H1 (cell line): ENCODE data around the gene AKAP4. TPM values are rescaled to one million over a fixed set of nuclear protein-coding genes. Genes with fewer than 3 reads are reported as not detected.

Experiments
- CTCF ChIA-PET: fragments of 300-600 bp; sonication (Branson Sonifier 250); formaldehyde crosslinking; loops from one replicate; lab custom pipeline; 2021; ENCODE audit not compliant: partially characterized antibody; lab: Charles Lee
- POLR2A ChIA-PET: fragments of 300-600 bp; sonication (Branson Sonifier 250); formaldehyde crosslinking; loops from one replicate; lab custom pipeline; 2021; ENCODE audit warnings: inconsistent platforms; ENCODE audit not compliant: partially characterized antibody; lab: Charles Lee
- DNase-seq, 2 experiments: peaks; one replicate each; pipeline versions ENCODE4 v3.0.0 to v3.0.0-alpha.2; 2010 to 2022; ENCODE audit warnings: low spot score in 2 of 2, low read depth in 1 of 2, mixed read lengths in 1 of 2
- FAIRE-seq: peaks from 2 replicates; lab custom pipeline; 2011; peaks lifted over from hg19 to GRCh38; lab: Jason Lieb, UNC
- H2AFZ ChIP-seq: 2 replicates; pipeline ENCODE4 v1.8.1; 2012; ENCODE audit warnings: low read length, inconsistent platforms
- H2AK5ac ChIP-seq: 2 replicates; pipeline ENCODE4 v1.6.1; 2013; ENCODE audit warnings: low read depth, low read length
- H2BK120ac ChIP-seq: replicated peaks from 2 replicates; pipeline ENCODE3; 2013; ENCODE audit warnings: low read depth, low read length, inconsistent platforms
- H2BK12ac ChIP-seq: 2 replicates; pipeline ENCODE4 v1.6.1; 2013; ENCODE audit warnings: low read depth, low read length
- H2BK15ac ChIP-seq: 2 replicates; pipeline ENCODE4 v1.6.1; 2013; ENCODE audit warnings: low read length
- H2BK20ac ChIP-seq: 2 replicates; pipeline ENCODE4 v1.6.1; 2013; ENCODE audit warnings: low read length
- H2BK5ac ChIP-seq: 2 replicates; pipeline ENCODE4 v1.6.1; 2013; ENCODE audit warnings: low read depth, low read length
- H3K14ac ChIP-seq: 2 replicates; pipeline ENCODE4 v1.6.1; 2013; ENCODE audit warnings: inconsistent platforms; ENCODE audit not compliant: insufficient read length
- H3K18ac ChIP-seq: 2 replicates; pipeline ENCODE4 v1.6.1; 2013; ENCODE audit warnings: low read length; ENCODE audit errors: extremely low read depth
- H3K23ac ChIP-seq: 2 replicates; pipeline ENCODE4 v1.6.1; 2013; ENCODE audit warnings: inconsistent platforms; ENCODE audit not compliant: insufficient read length
- H3K23me2 ChIP-seq: 2 replicates; pipeline ENCODE4 v1.6.1; 2013; ENCODE audit warnings: low read depth, low read length
- H3K27ac ChIP-seq: 2 replicates; pipeline ENCODE4 v1.6.1; 2011; ENCODE audit warnings: low read depth, low read length, inconsistent platforms
- H3K27me3 ChIP-seq, 4 experiments: replicated peaks in 1 of 4; 1 replicate in 1 of 4; 2 replicates in 3 of 4; pipeline versions ENCODE4 v1.6.1 to v1.8.1; 2011 to 2013; ENCODE audit warnings: low read length in 3 of 4, mild to moderate bottlenecking in 3 of 4, inconsistent platforms in 2 of 4, mixed read lengths in 2 of 4, moderate library complexity in 1 of 4; ENCODE audit not compliant: control insufficient read depth in 3 of 4, insufficient read depth in 3 of 4; ENCODE audit errors: extremely low read depth in 1 of 4
- H3K36me3 ChIP-seq, 4 experiments: 2 replicates each; pipeline versions ENCODE4 v1.6.1 to v1.8.1; 2011 to 2013; ENCODE audit warnings: mild to moderate bottlenecking in 4 of 4, low read length in 3 of 4, moderate library complexity in 2 of 4, control low read depth in 1 of 4, inconsistent platforms in 1 of 4; ENCODE audit not compliant: insufficient read depth in 4 of 4, control insufficient read depth in 2 of 4
- H3K4ac ChIP-seq: replicated peaks from 2 replicates; pipeline ENCODE3; 2013; ENCODE audit warnings: low read length, low read depth, mixed read lengths, inconsistent platforms; ENCODE audit not compliant: insufficient read length
- H3K4me1 ChIP-seq, 4 experiments: replicated peaks in 1 of 4; 1 replicate in 1 of 4; 2 replicates in 3 of 4; pipeline versions ENCODE4 v1.6.1 to v1.8.1; 2011 to 2013; ENCODE audit warnings: low read length in 3 of 4, inconsistent platforms in 2 of 4, mixed read lengths in 1 of 4; ENCODE audit not compliant: insufficient read depth in 4 of 4, control insufficient read depth in 3 of 4
- H3K4me2 ChIP-seq, 2 experiments: 2 replicates each; pipeline versions ENCODE4 v1.6.1 to v1.8.1; 2011 to 2013; ENCODE audit warnings: low read depth in 2 of 2, low read length in 2 of 2, control low read depth in 1 of 2, inconsistent platforms in 1 of 2, mild to moderate bottlenecking in 1 of 2; ENCODE audit not compliant: insufficient read depth in 1 of 2
- H3K4me3 ChIP-seq, 4 experiments: fragments of 200-600, 300-600 bp in 1 of 4; sonication (generic), shearing (Covaris generic), sonication (Bioruptor Twin) in 1 of 4; 2 replicates each; pipeline versions ENCODE4 v1.5.1 to v1.8.1; 2011 to 2016; ENCODE audit warnings: low read length in 4 of 4, low read depth in 3 of 4, control low read depth in 2 of 4, inconsistent platforms in 2 of 4, mild to moderate bottlenecking in 2 of 4, mixed read lengths in 1 of 4, moderate library complexity in 1 of 4; ENCODE audit not compliant: insufficient read depth in 2 of 4; ENCODE audit errors: extremely low read depth in 1 of 4
- H3K56ac ChIP-seq: replicated peaks from 2 replicates; pipeline ENCODE3; 2013; ENCODE audit warnings: low read depth, mild to moderate bottlenecking, mixed read lengths, low read length, inconsistent platforms; ENCODE audit not compliant: insufficient read length
- H3K79me1 ChIP-seq: 2 replicates; pipeline ENCODE4 v1.6.1; 2013; ENCODE audit warnings: low read depth, low read length, control low read depth
- H3K79me2 ChIP-seq, 2 experiments: 2 replicates each; pipeline versions ENCODE4 v1.6.1 to v1.8.1; 2012 to 2013; ENCODE audit warnings: low read length in 2 of 2, mild to moderate bottlenecking in 2 of 2, inconsistent platforms in 1 of 2; ENCODE audit not compliant: insufficient read depth in 2 of 2, control insufficient read depth in 1 of 2
- H3K9ac ChIP-seq, 4 experiments: replicated peaks in 1 of 4; 1 replicate in 1 of 4; 2 replicates in 3 of 4; pipeline versions ENCODE4 v1.6.1 to v1.8.1; 2011 to 2013; ENCODE audit warnings: low read depth in 3 of 4, low read length in 3 of 4, control low read depth in 2 of 4, mild to moderate bottlenecking in 2 of 4, moderate library complexity in 2 of 4, inconsistent platforms in 1 of 4; ENCODE audit errors: extremely low read depth in 1 of 4
- H3K9me3 ChIP-seq, 2 experiments: 2 replicates each; pipeline versions ENCODE4 v1.6.1 to v1.8.1; 2012 to 2013; ENCODE audit warnings: mild to moderate bottlenecking in 2 of 2, moderate library complexity in 2 of 2, control low read depth in 1 of 2, inconsistent platforms in 1 of 2, low read depth in 1 of 2, low read length in 1 of 2, mixed read lengths in 1 of 2; ENCODE audit not compliant: insufficient read depth in 2 of 2
- H4K20me1 ChIP-seq, 2 experiments: replicated peaks in 1 of 2; 2 replicates each; pipeline versions ENCODE3 to v1.8.1; 2011 to 2013; ENCODE audit warnings: inconsistent platforms in 2 of 2, low read length in 2 of 2, mild to moderate bottlenecking in 1 of 2; ENCODE audit not compliant: insufficient read depth in 2 of 2, control insufficient read depth in 1 of 2
- H4K5ac ChIP-seq: 2 replicates; pipeline ENCODE4 v1.6.1; 2013; ENCODE audit warnings: low read length, low read depth, mixed read lengths, inconsistent platforms; ENCODE audit not compliant: insufficient read length
- H4K8ac ChIP-seq: 2 replicates; pipeline ENCODE4 v1.8.0; 2013; ENCODE audit warnings: mild to moderate bottlenecking, moderate library complexity, low read length, inconsistent platforms; ENCODE audit not compliant: insufficient read depth; ENCODE audit errors: extremely low read depth
- H4K91ac ChIP-seq: replicated peaks from 2 replicates; pipeline ENCODE3; 2013; ENCODE audit warnings: low read length, mixed read lengths, inconsistent platforms; ENCODE audit not compliant: insufficient read length
- CTBP2 ChIP-seq: IDR thresholded peaks from 2 replicates; pipeline ENCODE4 v1.7.0; 2011; ENCODE audit warnings: borderline replicate concordance, mild to moderate bottlenecking, moderate library complexity, mixed read lengths, low read length; ENCODE audit not compliant: insufficient read depth, insufficient read length
- CTCF ChIP-seq, 3 experiments: IDR thresholded peaks; 1 replicate in 2 of 3; 2 replicates in 1 of 3; pipeline versions ENCODE4 v1.5.1 to v1.6.1; 2011; ENCODE audit warnings: low read length in 3 of 3, mild to moderate bottlenecking in 3 of 3, inconsistent platforms in 2 of 3, low read depth in 1 of 3, moderate library complexity in 1 of 3; ENCODE audit not compliant: insufficient read depth in 1 of 3; ENCODE audit errors: control extremely low read depth in 1 of 3
- GABPA ChIP-seq: IDR thresholded peaks from 2 replicates; pipeline ENCODE4 v1.6.1; 2011; ENCODE audit warnings: mild to moderate bottlenecking, low read length, moderate library complexity, borderline replicate concordance; ENCODE audit not compliant: insufficient read depth
- JUN ChIP-seq: IDR thresholded peaks from 2 replicates; pipeline ENCODE4 v1.6.1; 2011; ENCODE audit warnings: low read depth, mild to moderate bottlenecking, improper control_type of control experiment, low read length
- JUND ChIP-seq: IDR thresholded peaks from 2 replicates; pipeline ENCODE4 v1.6.1; 2011; ENCODE audit warnings: mild to moderate bottlenecking, improper control_type of control experiment, low read length
- POLR2A ChIP-seq, 2 experiments: IDR thresholded peaks; 1 replicate in 1 of 2; 2 replicates in 1 of 2; pipeline ENCODE4 v1.6.1; 2011; ENCODE audit warnings: low read depth in 2 of 2, low read length in 2 of 2, mild to moderate bottlenecking in 2 of 2; ENCODE audit errors: control extremely low read depth in 1 of 2
- RAD21 ChIP-seq, 2 experiments: IDR thresholded peaks in 1 of 2; conservative IDR thresholded peaks in 1 of 2; 2 replicates each; pipeline ENCODE4 v1.6.1; 2011; ENCODE audit warnings: low read depth in 2 of 2, low read length in 2 of 2, improper control_type of control experiment in 1 of 2, inconsistent platforms in 1 of 2, mild to moderate bottlenecking in 1 of 2, moderate library complexity in 1 of 2
- RBBP5 ChIP-seq: IDR thresholded peaks from 2 replicates; pipeline ENCODE4 v1.7.1; 2012; ENCODE audit warnings: low read depth, mild to moderate bottlenecking, inconsistent platforms, low read length, moderate library complexity, borderline replicate concordance
- TAF7 ChIP-seq: optimal IDR thresholded peaks from 2 replicates; pipeline ENCODE3; 2011; ENCODE audit warnings: low read depth, mild to moderate bottlenecking, inconsistent platforms, low read length, moderate library complexity, borderline replicate concordance
- TEAD4 ChIP-seq: IDR thresholded peaks from 2 replicates; pipeline ENCODE4 v1.6.1; 2012; ENCODE audit warnings: low read depth, low read length, inconsistent platforms, mixed read lengths
- WGBS, 2 experiments: shearing (Covaris generic) in 1 of 2; methylation state at CpG; one replicate each; pipeline versions ENCODE4 v1.1.6 to v1.1.7; 2013 to 2015; ENCODE audit warnings: low lambda C conversion rate in 2 of 2, mixed read lengths in 2 of 2, inconsistent platforms in 1 of 2, low coverage in 1 of 2, missing lambda C conversion rate in 1 of 2; ENCODE audit not compliant: insufficient replicate concordance in 2 of 2, insufficient coverage in 1 of 2, insufficient read length in 1 of 2; ENCODE audit errors: extremely low coverage in 1 of 2, missing lambda C conversion rate in 1 of 2; 5-methylcytosine and 5-hydroxymethylcytosine counted together
- polyA plus RNA-seq, 7 experiments: library from polyadenylated mRNA; depleted of rRNA in 3 of 7; stranded (reverse) in 5 of 7; unstranded in 2 of 7; fragments of >200 nt in 5 of 7; fragments of 200-250 nt in 2 of 7; gene quantifications; 1 replicate in 5 of 7; 2 replicates in 1 of 7; 4 replicates in 1 of 7; pipeline versions ENCODE4 v1.2.1 to v1.2.3, GENCODE V29; 2011 to 2013; ENCODE audit warnings: missing spikeins in 2 of 7, mixed read lengths in 2 of 7
- total RNA-seq: library from RNA; stranded (reverse); fragmentation: NEBNext Ultra II Directional; extraction: Animal tissue kit (Norgen Biotek cat#: 25700); gene quantifications from 2 replicates; pipeline ENCODE4 v1.2.1, GENCODE V29; 2021

AKAP4 gene
- total and polyA plus RNA-seq, 2 of the 8 experiments (the other 6 are each of a cell fraction or from before 2014, with no cell fraction given): not detected

GRCh38 chrX:50206753-50207152 is 5.9 kb upstream of the AKAP4 start:
- no peak overlapping the region for H4K91ac ChIP-seq
- DNase-seq: no peak

More at GRCh38 chrX:50206753-50207152, 5.9 kb upstream of the AKAP4 start:
- no peaks in the 10 kb centered on the region for H3K9me3 ChIP-seq
- no peaks in the 10 kb centered on the region for H3K23me2 ChIP-seq
- FAIRE-seq: peak; percentile 36
- H3K27me3 ChIP-seq: no peaks in the 10 kb centered on the region
- H3K4me1 ChIP-seq: peaks cover 0 to 4% (median 1%) of the 10 kb centered on the region in 4 experiments; a peak in 4 of 7 replicates
- H3K23ac ChIP-seq: no peak overlapping the region
- no peaks in the 10 kb centered on the region for H3K79me1 ChIP-seq
- H2BK5ac ChIP-seq: no peak overlapping the region
- H2AFZ ChIP-seq: no peak overlapping the region
- CTCF ChIA-PET: interaction anchor here (1.0 to 5.9 kb wide), 8 partner anchors 16 to 322 kb away, joined by 3 to 76 read pairs (median 8); no protein-coding TSS in a partner anchor
- no peak overlapping the region for H3K27ac ChIP-seq
- no peak overlapping the region for H4K8ac ChIP-seq
- H3K4me2 ChIP-seq: no peak overlapping the region
- no peak for TF ChIP-seq RBBP5
- no peak for TF ChIP-seq CTBP2
- no peak for TF ChIP-seq GABPA
- peak; percentile 8 to 17; a peak in 1 of 4 replicates for TF ChIP-seq RAD21 (IDR thresholded peaks at IDR 0.05 in 1 of 2, conservative IDR thresholded peaks at IDR 0.05 in 1 of 2; ENCODE audit: low read depth in 2 of 2, low read length in 2 of 2)
- TF ChIP-seq TAF7: no peak
- TF ChIP-seq JUN: no peak
- TF ChIP-seq CTCF (IDR thresholded peaks at IDR 0.05; ENCODE audit: control extremely low read depth in 1 of 3, insufficient read depth in 1 of 3, low read depth in 1 of 3, low read length in 3 of 3): peak in 1 of 3 experiments; percentile 16; a peak in 1 of 4 replicates
- TF ChIP-seq JUND: no peak
- no peak for TF ChIP-seq TEAD4
- TF ChIP-seq POLR2A (IDR thresholded peaks at IDR 0.05; ENCODE audit: control extremely low read depth in 1 of 2, low read depth in 2 of 2, low read length in 2 of 2): no peak
- H3K9ac ChIP-seq: no peak overlapping the region
- H4K20me1 ChIP-seq: no peaks in the 10 kb centered on the region
- no peaks in the 10 kb centered on the region for H3K79me2 ChIP-seq
- H3K4me3 ChIP-seq: no peak overlapping the region
- H4K5ac ChIP-seq: no peak overlapping the region
- no peak overlapping the region for H2BK120ac ChIP-seq
- no peak overlapping the region for H2BK15ac ChIP-seq
- POLR2A ChIA-PET: no interaction called here
- H3K56ac ChIP-seq: no peak overlapping the region
- WGBS, 2 experiments: 88% methylated on average over 11 of the region's 11 CpGs; no CpG with 5 or more reads in 1 of the 2 experiments
- no peak overlapping the region for H2BK20ac ChIP-seq
- H2AK5ac ChIP-seq: no peak overlapping the region
- no peaks in the 10 kb centered on the region for H3K36me3 ChIP-seq
- H3K18ac ChIP-seq: no peak overlapping the region
- no peak overlapping the region for H3K14ac ChIP-seq
- H3K4ac ChIP-seq: no peak overlapping the region
- H2BK12ac ChIP-seq: no peak overlapping the region
